ENCODE measurements around the gene PLA2G12A. TPM values are rescaled to one million over a fixed set of nuclear protein-coding genes. Genes with fewer than 3 reads are reported as not detected.

PLA2G12A gene

DNA sequence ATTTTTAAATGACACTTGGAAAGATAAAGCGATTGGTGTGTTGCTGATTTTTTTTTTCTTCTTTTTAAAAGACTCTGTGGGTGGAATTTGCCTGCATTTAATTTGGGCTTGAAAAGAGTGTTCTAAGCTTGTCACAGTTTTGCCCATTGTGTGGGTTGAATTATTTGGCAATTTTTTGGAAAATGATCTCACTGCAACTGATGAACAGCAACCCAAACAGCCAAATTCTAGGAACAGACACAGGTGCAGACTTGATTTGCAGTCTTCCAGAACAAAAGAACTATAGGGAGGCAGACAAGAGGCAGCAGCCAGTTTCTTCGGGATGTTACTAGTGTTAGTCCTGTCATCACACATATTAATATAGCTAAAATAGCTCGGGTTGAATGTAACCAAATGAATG, 67.1 kb downstream of the PLA2G12A start:
- H3K18ac ChIP-seq (ENCODE audit: low read depth in 1 of 2, low read length in 2 of 2) = no peak overlapping the region
- H2BK5ac ChIP-seq (ENCODE audit: low read depth, low read length, poor library complexity, severe bottlenecking) = no peak overlapping the region
- no peak overlapping the region for H2BK15ac ChIP-seq (ENCODE audit: low read depth, poor library complexity, severe bottlenecking)
- no peak overlapping the region for H3K27ac ChIP-seq (ENCODE audit: low read length, poor library complexity, severe bottlenecking)
- H3K14ac ChIP-seq (ENCODE audit: low read length in 2 of 2) = no peak overlapping the region
- no peak overlapping the region for H3K9ac ChIP-seq (ENCODE audit: low read length)
- no peak overlapping the region for H3K23ac ChIP-seq (ENCODE audit: low read length in 2 of 2)
- H2BK12ac ChIP-seq (ENCODE audit: low read length in 2 of 2) = no peak overlapping the region
- H4K91ac ChIP-seq (ENCODE audit: low read length) = no peak overlapping the region
- no peak overlapping the region for H3K4me2 ChIP-seq (ENCODE audit: low read length, poor library complexity, severe bottlenecking)
- no peak overlapping the region for H2AK5ac ChIP-seq (ENCODE audit: low read length, severe bottlenecking)
- no peaks in the 10 kb centered on the region for H3K27me3 ChIP-seq (ENCODE audit: control insufficient read depth in 1 of 2, insufficient read depth in 1 of 2, low read length in 2 of 2)
- H3K4ac ChIP-seq (ENCODE audit: low read depth in 1 of 2, low read length in 2 of 2) = no peak overlapping the region
- peaks cover 2% of the 10 kb centered on the region for H3K79me1 ChIP-seq (replicated peaks; ENCODE audit: low read length, poor library complexity, severe bottlenecking)
- no peak overlapping the region for H4K8ac ChIP-seq (ENCODE audit: low read length)
- no peak overlapping the region for H2AFZ ChIP-seq (ENCODE audit: low read depth, low read length)
- H3K4me1 ChIP-seq (ENCODE audit: control insufficient read depth, insufficient read depth, low read depth, low read length) = no peaks in the 10 kb centered on the region
- peaks cover 0 to 37% of the 10 kb centered on the region in 2 experiments for H3K36me3 ChIP-seq (ENCODE audit: control insufficient read depth in 1 of 2, insufficient read depth in 2 of 2, low read depth in 1 of 2, low read length in 2 of 2)
- 97% methylated on average over 1 of the region's 3 CpGs for WGBS
- H3K4me3 ChIP-seq (ENCODE audit: insufficient read depth in 1 of 2, low read depth in 1 of 2, low read length in 2 of 2) = no peak overlapping the region
- H2BK120ac ChIP-seq (ENCODE audit: low read depth, low read length) = no peak overlapping the region
- DNase-seq = no peak
- no peaks in the 10 kb centered on the region for H3K9me3 ChIP-seq (ENCODE audit: control insufficient read depth, low read length)

DNA sequence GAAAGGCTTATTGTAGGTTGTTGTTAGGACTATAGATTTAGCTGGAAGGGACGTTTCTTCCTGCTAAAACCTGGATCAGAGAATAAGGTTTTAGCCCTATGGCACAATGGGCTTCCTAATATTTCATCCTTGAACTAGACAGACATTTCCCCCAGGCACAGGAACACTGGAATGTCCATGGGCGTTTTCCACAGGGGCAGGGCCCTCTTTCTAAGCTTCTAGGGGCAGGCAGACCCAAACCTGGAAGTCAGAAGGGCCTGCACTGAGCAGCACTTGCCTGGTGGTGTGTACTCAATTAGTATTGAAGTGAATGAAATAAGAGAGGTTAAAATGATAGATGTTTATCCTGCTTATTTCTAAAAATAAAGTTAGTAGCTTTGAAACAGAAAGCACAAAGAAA, 67.8 kb downstream of the PLA2G12A start:
- H2AK5ac ChIP-seq (ENCODE audit: low read length, severe bottlenecking) = no peak overlapping the region
- no peak overlapping the region for H2BK120ac ChIP-seq (ENCODE audit: low read depth, low read length)
- no peaks in the 10 kb centered on the region for H3K9me3 ChIP-seq (ENCODE audit: control insufficient read depth, low read length)
- no peak overlapping the region for H3K14ac ChIP-seq (ENCODE audit: low read length in 2 of 2)
- no peak overlapping the region for H2BK5ac ChIP-seq (ENCODE audit: low read depth, low read length, poor library complexity, severe bottlenecking)
- no peak for DNase-seq
- H3K27ac ChIP-seq (ENCODE audit: low read length, poor library complexity, severe bottlenecking) = no peak overlapping the region
- H3K4me2 ChIP-seq (ENCODE audit: low read length, poor library complexity, severe bottlenecking) = no peak overlapping the region
- H3K4me1 ChIP-seq (ENCODE audit: control insufficient read depth, insufficient read depth, low read depth, low read length) = no peaks in the 10 kb centered on the region
- no peak overlapping the region for H4K91ac ChIP-seq (ENCODE audit: low read length)
- no peak overlapping the region for H3K23ac ChIP-seq (ENCODE audit: low read length in 2 of 2)
- H3K79me1 ChIP-seq (replicated peaks; ENCODE audit: low read length, poor library complexity, severe bottlenecking) = peaks cover 6% of the 10 kb centered on the region
- WGBS = 79% methylated on average over 1 of the region's 2 CpGs
- H2BK15ac ChIP-seq (ENCODE audit: low read depth, poor library complexity, severe bottlenecking) = no peak overlapping the region
- H2BK12ac ChIP-seq (ENCODE audit: low read length in 2 of 2) = no peak overlapping the region
- H3K18ac ChIP-seq (ENCODE audit: low read depth in 1 of 2, low read length in 2 of 2) = no peak overlapping the region
- peaks cover 0 to 37% of the 10 kb centered on the region in 2 experiments for H3K36me3 ChIP-seq (ENCODE audit: control insufficient read depth in 1 of 2, insufficient read depth in 2 of 2, low read depth in 1 of 2, low read length in 2 of 2)
- H2AFZ ChIP-seq (ENCODE audit: low read depth, low read length) = no peak overlapping the region
- no peak overlapping the region for H3K4ac ChIP-seq (ENCODE audit: low read depth in 1 of 2, low read length in 2 of 2)
- H3K4me3 ChIP-seq (ENCODE audit: insufficient read depth in 1 of 2, low read depth in 1 of 2, low read length in 2 of 2) = no peak overlapping the region
- no peak overlapping the region for H3K9ac ChIP-seq (ENCODE audit: low read length)
- H4K8ac ChIP-seq (ENCODE audit: low read length) = no peak overlapping the region
- no peaks in the 10 kb centered on the region for H3K27me3 ChIP-seq (ENCODE audit: control insufficient read depth in 1 of 2, insufficient read depth in 1 of 2, low read length in 2 of 2)

Small RNA genes within 50 kb of the gene (small RNA-seq; reads per million reads assigned to genes)
- not detected for gene HIGD1AP14 (ENCODE audit: low read depth)
